MCF 10A (cell line): ENCODE data around the gene DNAI7. TPM values are rescaled to one million over a fixed set of nuclear protein-coding genes. Genes with fewer than 3 reads are reported as not detected.

Source experiments
- BruUV-seq: library from RNA; stranded (reverse); fragments of 400-500 nt; replicated peaks from 2 replicates; lab custom pipeline; 2021; lab: Mats Ljungman, UMichigan
- CTCF ChIA-PET: fragments of 300-600 bp; sonication (Branson Sonifier 250); formaldehyde crosslinking; extraction: SDS; loops from one replicate; lab custom pipeline; 2021; ENCODE audit warnings: antibody characterized with exemption, inconsistent platforms; lab: Yijun Ruan, JAX
- POLR2A ChIA-PET: fragments of 300-600, 350-650 bp; sonication (Branson Sonifier 250); formaldehyde crosslinking; extraction: SDS; loops from one replicate; lab custom pipeline; 2020; ENCODE audit warnings: antibody characterized with exemption, inconsistent platforms; lab: Yijun Ruan, JAX
- DNase-seq: peaks from one replicate; pipeline ENCODE4 v3.0.0-alpha.2; 2018; ENCODE audit not compliant: unreplicated experiment
- H3K27ac Mint-ChIP-seq: one replicate; pipeline ENCODE4 v1.8.0; 2022; ENCODE audit warnings: mild to moderate bottlenecking, low read depth, mixed read lengths; ENCODE audit not compliant: unreplicated experiment
- H3K27me3 Mint-ChIP-seq: one replicate; pipeline ENCODE4 v1.8.0; 2022; ENCODE audit warnings: mixed read lengths; ENCODE audit not compliant: insufficient read depth, unreplicated experiment
- H3K36me3 Mint-ChIP-seq: one replicate; pipeline ENCODE4 v1.8.0; 2022; ENCODE audit warnings: mild to moderate bottlenecking, moderate library complexity, mixed read lengths; ENCODE audit not compliant: insufficient read depth, unreplicated experiment
- H3K4me1 Mint-ChIP-seq: one replicate; pipeline ENCODE4 v1.8.0; 2022; ENCODE audit warnings: mixed read lengths; ENCODE audit not compliant: insufficient read depth, unreplicated experiment
- H3K4me3 Mint-ChIP-seq: one replicate; pipeline ENCODE4 v1.8.0; 2022; ENCODE audit warnings: mild to moderate bottlenecking, moderate library complexity, mixed read lengths; ENCODE audit not compliant: unreplicated experiment
- H3K9me3 Mint-ChIP-seq: one replicate; pipeline ENCODE4 v1.8.0; 2022; ENCODE audit warnings: mixed read lengths; ENCODE audit not compliant: unreplicated experiment
- intact Hi-C: fragments of 100-400 bp; cut with micrococcal nuclease; formaldehyde crosslinking; loops from 2 replicates; pipeline ENCODE4 v1.14.1; 2022
- total RNA-seq: library from RNA; stranded (reverse); gene quantifications from 2 replicates; pipeline ENCODE4 v1.2.3, GENCODE V29; 2022
- TF ChIP-seq, protein P1 (sequence below): fragments of 200-600 bp; IDR thresholded peaks from one replicate; pipeline ENCODE4 v1.8.0; 2022; ENCODE audit warnings: antibody characterized with exemption, mild to moderate bottlenecking; ENCODE audit not compliant: unreplicated experiment

Gene DNAI7
- total RNA-seq, 1 experiment from 2014 or later = 0.14 TPM

GRCh38 chr12:25186038-25186787 lies 8.7 kb downstream of the DNAI7 start:
- ChIA-PET POLR2A (no interaction called here), CTCF (interaction anchor here (0.7 kb wide), 1 partner anchor 138 kb away, joined by 3 read pairs; no protein-coding TSS in a partner anchor)
- DNase-seq = no peak
- TF ChIP-seq, protein P1, sequence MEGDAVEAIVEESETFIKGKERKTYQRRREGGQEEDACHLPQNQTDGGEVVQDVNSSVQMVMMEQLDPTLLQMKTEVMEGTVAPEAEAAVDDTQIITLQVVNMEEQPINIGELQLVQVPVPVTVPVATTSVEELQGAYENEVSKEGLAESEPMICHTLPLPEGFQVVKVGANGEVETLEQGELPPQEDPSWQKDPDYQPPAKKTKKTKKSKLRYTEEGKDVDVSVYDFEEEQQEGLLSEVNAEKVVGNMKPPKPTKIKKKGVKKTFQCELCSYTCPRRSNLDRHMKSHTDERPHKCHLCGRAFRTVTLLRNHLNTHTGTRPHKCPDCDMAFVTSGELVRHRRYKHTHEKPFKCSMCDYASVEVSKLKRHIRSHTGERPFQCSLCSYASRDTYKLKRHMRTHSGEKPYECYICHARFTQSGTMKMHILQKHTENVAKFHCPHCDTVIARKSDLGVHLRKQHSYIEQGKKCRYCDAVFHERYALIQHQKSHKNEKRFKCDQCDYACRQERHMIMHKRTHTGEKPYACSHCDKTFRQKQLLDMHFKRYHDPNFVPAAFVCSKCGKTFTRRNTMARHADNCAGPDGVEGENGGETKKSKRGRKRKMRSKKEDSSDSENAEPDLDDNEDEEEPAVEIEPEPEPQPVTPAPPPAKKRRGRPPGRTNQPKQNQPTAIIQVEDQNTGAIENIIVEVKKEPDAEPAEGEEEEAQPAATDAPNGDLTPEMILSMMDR = no peak
- BruUV-seq = no TSS peak
- Mint-ChIP-seq H3K27ac (peak overlapping the region; percentile 24), H3K4me3 (no peak overlapping the region), H3K4me1 (peaks cover 13% of the 10 kb centered on the region), H3K9me3 (no peaks in the 10 kb centered on the region), H3K36me3 (no peaks in the 10 kb centered on the region), H3K27me3 (no peaks in the 10 kb centered on the region)
- intact Hi-C loops = no loop called here

GRCh38 chr12:25184132-25184531 lies 10.8 kb downstream of the DNAI7 start:
- Mint-ChIP-seq H3K36me3 (no peaks in the 10 kb centered on the region), H3K9me3 (no peaks in the 10 kb centered on the region), H3K4me1 (peaks cover 13% of the 10 kb centered on the region), H3K27me3 (no peaks in the 10 kb centered on the region), H3K4me3 (no peak overlapping the region), H3K27ac (no peak overlapping the region)
- TF ChIP-seq, protein P1 = no peak
- ChIA-PET CTCF (interaction anchor here (0.5 to 1.4 kb wide), 3 partner anchors 13 to 53 kb away, joined by 3 to 4 read pairs (median 3); no protein-coding TSS in a partner anchor), POLR2A (interaction anchor here (2.0 kb wide), 1 partner anchor 10 kb away, joined by 4 read pairs; the partner anchor contains the start of genes DNAI7 and ETFRF1)
- no peak for DNase-seq
- intact Hi-C loops = no loop called here
- BruUV-seq = no TSS peak

DNA sequence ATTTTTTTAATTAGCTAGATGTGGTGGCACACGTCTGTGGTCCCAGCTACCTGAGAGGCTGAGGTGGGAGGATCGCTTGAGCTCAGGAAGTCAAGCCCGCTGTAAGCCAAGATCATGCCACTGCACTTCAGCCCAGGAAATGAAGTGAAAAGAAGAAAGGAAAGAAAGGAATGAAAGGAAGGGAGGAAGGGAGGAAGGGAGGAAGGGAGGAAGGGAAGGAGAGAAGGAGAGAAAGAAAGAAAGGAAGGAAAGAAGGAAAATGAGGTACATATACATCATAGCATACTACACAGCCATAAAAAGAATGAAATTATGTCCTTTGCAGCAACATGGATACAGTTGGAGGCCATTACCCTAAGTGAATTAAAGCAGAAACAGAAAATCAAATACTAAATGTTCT lies 12.2 kb downstream of the DNAI7 start:
- Mint-ChIP-seq H3K4me3 (no peak overlapping the region), H3K4me1 (peaks cover 13% of the 10 kb centered on the region), H3K27ac (no peak overlapping the region), H3K27me3 (no peaks in the 10 kb centered on the region), H3K36me3 (no peaks in the 10 kb centered on the region), H3K9me3 (no peaks in the 10 kb centered on the region)
- intact Hi-C loops = no loop called here
- CTCF ChIA-PET = interaction anchor here (0.6 to 1.4 kb wide), 2 partner anchors 27 to 51 kb away, joined by 3 to 5 read pairs; no protein-coding TSS in a partner anchor
- no TSS peak for BruUV-seq
- no peak for DNase-seq
- TF ChIP-seq, protein P1 = no peak
- POLR2A ChIA-PET = interaction anchor here (0.7 kb wide), 1 partner anchor 373 kb away, joined by 5 read pairs; no protein-coding TSS in a partner anchor

DNA sequence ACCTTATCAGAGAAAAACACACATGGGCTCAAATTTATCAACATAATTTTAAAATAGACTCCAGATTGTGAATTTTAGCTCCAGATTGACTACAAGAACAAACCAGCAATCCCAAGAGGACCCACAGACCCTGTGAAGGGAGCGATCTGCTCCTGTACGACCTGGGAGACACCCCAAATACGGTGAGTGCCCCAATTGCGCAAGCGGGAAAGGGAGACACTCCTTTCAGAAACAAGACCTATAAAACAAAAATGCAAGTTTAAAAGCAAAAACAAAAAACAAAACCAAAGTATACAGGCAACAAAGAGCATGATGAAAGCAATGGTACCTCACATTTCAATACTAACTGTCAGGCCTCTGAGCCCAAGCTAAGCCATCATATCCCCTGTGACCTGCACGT lies 32.1 kb downstream of the DNAI7 start:
- no peak for DNase-seq
- intact Hi-C loops = no loop called here
- TF ChIP-seq, protein P1 = no peak
- CTCF ChIA-PET = no interaction called here
- Mint-ChIP-seq H3K36me3 (no peaks in the 10 kb centered on the region), H3K27me3 (no peaks in the 10 kb centered on the region), H3K4me3 (no peak overlapping the region), H3K4me1 (no peaks in the 10 kb centered on the region), H3K27ac (no peak overlapping the region), H3K9me3 (no peaks in the 10 kb centered on the region)
- BruUV-seq = no TSS peak
- POLR2A ChIA-PET = interaction anchor here (0.7 to 0.9 kb wide), 2 partner anchors 10 to 685 kb away, joined by 3 to 4 read pairs; no protein-coding TSS in a partner anchor
